ENCODE results near the gene ST6GALNAC3. TPM values are rescaled to one million over a fixed set of nuclear protein-coding genes. Genes with fewer than 3 reads are reported as not detected.

The ST6GALNAC3 gene
- total and polyA plus RNA-seq, 4 donors = 0.50 to 20.2 (median 5.9) TPM

- H3K9me3 ChIP-seq (ENCODE audit: control insufficient read depth, low read length) = no peaks in the 10 kb centered on the region
- intact Hi-C loops (cut with DNase I) = no loop called here
- DNase-seq = no peak
- H3K4me1 ChIP-seq (ENCODE audit: control insufficient read depth in 1 of 2, insufficient read depth in 2 of 2, low read length in 2 of 2) = peaks cover 2 to 5% of the 10 kb centered on the region in 2 donors
- no peak overlapping the region for H3K4me3 ChIP-seq (ENCODE audit: low read length in 2 of 2)
- no peak overlapping the region for H3K27ac ChIP-seq (ENCODE audit: low read depth in 1 of 2, low read length in 2 of 2)
- H3K27me3 ChIP-seq (ENCODE audit: control insufficient read depth in 1 of 2, insufficient read depth in 2 of 2, low read length in 1 of 2) = no peaks in the 10 kb centered on the region
- no peaks in the 10 kb centered on the region for H3K36me3 ChIP-seq (ENCODE audit: control insufficient read depth in 1 of 2, insufficient read depth in 2 of 2, low read length in 1 of 2)
- ATAC-seq (ENCODE audit: low FRiP score) = no peak
- 83 to 89% methylated on average over 2 of the region's 2 CpGs for WGBS, 2 donors
These were observed 417.2 kb downstream of the ST6GALNAC3 start for GRCh38 chr1:76491737-76492136.

DNA sequence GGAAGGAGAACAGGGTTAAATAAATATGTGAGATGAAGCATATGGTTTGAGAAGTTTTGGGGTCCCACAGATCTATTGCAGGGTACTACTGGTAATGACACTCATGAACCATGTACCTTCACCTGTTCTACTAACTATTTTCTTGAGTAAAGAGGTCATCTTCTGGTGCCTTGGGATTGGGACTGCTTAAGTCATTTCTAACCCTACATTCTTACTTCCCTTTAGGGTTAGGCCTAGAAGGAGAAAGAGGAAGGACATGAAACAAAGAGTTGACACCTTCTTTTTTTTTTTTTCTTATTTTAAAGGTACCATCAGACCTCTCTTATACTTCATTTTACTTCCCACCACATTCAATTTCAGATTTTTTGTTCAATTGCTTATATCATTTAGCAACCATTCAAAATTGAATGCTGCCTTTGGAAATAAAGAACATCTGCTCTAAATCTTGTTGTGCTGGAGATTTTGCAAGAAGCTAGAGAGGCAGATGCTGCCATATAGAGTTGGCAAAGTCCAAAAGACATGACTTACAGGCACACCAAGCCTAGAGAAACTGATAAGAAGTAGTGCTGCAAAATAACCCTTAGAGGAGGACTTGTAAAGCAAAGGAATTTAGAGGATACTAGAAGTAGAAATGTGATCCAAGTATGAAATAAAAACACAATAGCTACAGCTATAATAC lies 418.3 kb downstream of the ST6GALNAC3 start:
- Histone ChIP-seq H3K27me3 (ENCODE audit: control insufficient read depth in 1 of 2, insufficient read depth in 2 of 2, low read length in 1 of 2) (no peaks in the 10 kb centered on the region), H3K27ac (ENCODE audit: low read depth in 1 of 2, low read length in 2 of 2) (no peak overlapping the region), H3K4me1 (ENCODE audit: control insufficient read depth in 1 of 2, insufficient read depth in 2 of 2, low read length in 2 of 2) (peaks cover 2 to 7% of the 10 kb centered on the region in 2 donors), H3K4me3 (ENCODE audit: low read length in 2 of 2) (no peak overlapping the region), H3K9me3 (ENCODE audit: control insufficient read depth, low read length) (no peaks in the 10 kb centered on the region), H3K36me3 (ENCODE audit: control insufficient read depth in 1 of 2, insufficient read depth in 2 of 2, low read length in 1 of 2) (no peaks in the 10 kb centered on the region)
- intact Hi-C loops (cut with DNase I) = no loop called here
- no peak for ATAC-seq (ENCODE audit: low FRiP score)
- DNase-seq = no peak

DNA sequence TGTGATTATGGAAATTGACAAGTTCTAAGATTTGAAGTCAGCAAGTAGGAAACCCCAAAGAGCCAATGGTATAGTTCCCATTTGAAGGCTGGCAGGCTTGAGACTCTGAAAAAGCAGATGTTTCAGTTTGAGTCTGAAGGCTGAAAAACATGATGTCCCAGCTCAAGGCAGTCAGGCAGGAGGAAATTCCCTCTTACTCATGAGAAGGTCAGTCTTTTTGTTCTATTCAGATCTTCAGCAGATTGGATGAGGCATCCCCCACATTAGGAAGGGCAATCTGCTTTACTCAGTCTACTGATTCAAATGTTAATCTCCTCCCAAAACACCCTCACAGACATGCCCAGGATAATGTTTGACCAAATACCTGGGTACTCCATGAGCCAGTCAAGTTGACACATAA lies 420.3 kb downstream of the ST6GALNAC3 start:
- no peak for DNase-seq
- no peak overlapping the region for H3K27ac ChIP-seq (ENCODE audit: low read depth in 1 of 2, low read length in 2 of 2)
- H3K4me3 ChIP-seq (ENCODE audit: low read length in 2 of 2) = no peak overlapping the region
- intact Hi-C loops (cut with DNase I) = no loop called here
- no peak for ATAC-seq (ENCODE audit: low FRiP score)
- H3K36me3 ChIP-seq (ENCODE audit: control insufficient read depth in 1 of 2, insufficient read depth in 2 of 2, low read length in 1 of 2) = no peaks in the 10 kb centered on the region
- H3K27me3 ChIP-seq (ENCODE audit: control insufficient read depth in 1 of 2, insufficient read depth in 2 of 2, low read length in 1 of 2) = no peaks in the 10 kb centered on the region
- no peaks in the 10 kb centered on the region for H3K9me3 ChIP-seq (ENCODE audit: control insufficient read depth, low read length)
- H3K4me1 ChIP-seq (ENCODE audit: control insufficient read depth in 1 of 2, insufficient read depth in 2 of 2, low read length in 2 of 2) = peaks cover 2 to 7% of the 10 kb centered on the region in 2 donors

DNA sequence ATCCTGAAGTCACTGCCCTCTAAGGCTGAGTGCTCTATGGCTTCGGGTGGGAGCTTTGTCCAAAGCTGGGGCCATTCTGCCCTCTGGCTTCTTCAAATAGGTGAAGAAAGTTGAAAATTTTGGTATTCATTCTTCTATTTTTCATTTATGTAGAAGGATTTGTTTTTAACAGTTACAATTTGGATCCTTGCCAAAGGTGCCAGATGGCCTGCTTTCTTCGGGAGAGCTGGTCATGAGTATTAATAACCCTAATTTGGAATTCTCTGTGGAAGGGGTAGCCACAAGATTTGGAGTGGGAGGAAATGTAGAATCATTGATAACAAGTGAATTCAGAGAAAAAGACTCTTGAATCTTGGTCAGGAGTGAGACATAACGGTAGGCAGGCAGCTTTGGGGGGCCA lies 422.3 kb downstream of the ST6GALNAC3 start:
- Histone ChIP-seq H3K36me3 (ENCODE audit: control insufficient read depth in 1 of 2, insufficient read depth in 2 of 2, low read length in 1 of 2) (no peaks in the 10 kb centered on the region), H3K4me3 (ENCODE audit: low read length in 2 of 2) (no peak overlapping the region), H3K9me3 (ENCODE audit: control insufficient read depth, low read length) (no peaks in the 10 kb centered on the region), H3K27me3 (ENCODE audit: control insufficient read depth in 1 of 2, insufficient read depth in 2 of 2, low read length in 1 of 2) (no peaks in the 10 kb centered on the region), H3K4me1 (ENCODE audit: control insufficient read depth in 1 of 2, insufficient read depth in 2 of 2, low read length in 2 of 2) (peaks cover 0 to 9% of the 10 kb centered on the region in 2 donors), H3K27ac (ENCODE audit: low read depth in 1 of 2, low read length in 2 of 2) (no peak overlapping the region)
- intact Hi-C loops (cut with DNase I) = no loop called here
- 64 to 65% methylated on average over 3 of the region's 3 CpGs for WGBS, 2 donors
- ATAC-seq (ENCODE audit: low FRiP score) (no peak), DNase-seq (no peak)

GRCh38 chr1:76500116-76500515 lies 425.6 kb downstream of the ST6GALNAC3 start:
- peaks cover 0 to 4% of the 10 kb centered on the region in 2 donors for H3K4me1 ChIP-seq (ENCODE audit: control insufficient read depth in 1 of 2, insufficient read depth in 2 of 2, low read length in 2 of 2)
- no peak overlapping the region for H3K27ac ChIP-seq (ENCODE audit: low read depth in 1 of 2, low read length in 2 of 2)
- no peak overlapping the region for H3K4me3 ChIP-seq (ENCODE audit: low read length in 2 of 2)
- H3K27me3 ChIP-seq (ENCODE audit: control insufficient read depth in 1 of 2, insufficient read depth in 2 of 2, low read length in 1 of 2) = no peaks in the 10 kb centered on the region
- no peaks in the 10 kb centered on the region for H3K9me3 ChIP-seq (ENCODE audit: control insufficient read depth, low read length)
- ATAC-seq (ENCODE audit: low FRiP score) (no peak), DNase-seq (no peak)
- no peaks in the 10 kb centered on the region for H3K36me3 ChIP-seq (ENCODE audit: control insufficient read depth in 1 of 2, insufficient read depth in 2 of 2, low read length in 1 of 2)
- intact Hi-C loops (cut with DNase I) = no loop called here

GRCh38 chr1:76501136-76501535 lies 426.6 kb downstream of the ST6GALNAC3 start:
- H3K27me3 ChIP-seq (ENCODE audit: control insufficient read depth in 1 of 2, insufficient read depth in 2 of 2, low read length in 1 of 2) = no peaks in the 10 kb centered on the region
- intact Hi-C loops (cut with DNase I) = no loop called here
- no peak overlapping the region for H3K27ac ChIP-seq (ENCODE audit: low read depth in 1 of 2, low read length in 2 of 2)
- H3K4me3 ChIP-seq (ENCODE audit: low read length in 2 of 2) = no peak overlapping the region
- H3K36me3 ChIP-seq (ENCODE audit: control insufficient read depth in 1 of 2, insufficient read depth in 2 of 2, low read length in 1 of 2) = no peaks in the 10 kb centered on the region
- ATAC-seq (ENCODE audit: low FRiP score) (no peak), DNase-seq (no peak)
- WGBS, 2 donors = 39 to 53% methylated on average over 2 of the region's 2 CpGs
- H3K9me3 ChIP-seq (ENCODE audit: control insufficient read depth, low read length) = no peaks in the 10 kb centered on the region
- H3K4me1 ChIP-seq (ENCODE audit: control insufficient read depth in 1 of 2, insufficient read depth in 2 of 2, low read length in 2 of 2) = peaks cover 0 to 4% of the 10 kb centered on the region in 2 donors

DNA sequence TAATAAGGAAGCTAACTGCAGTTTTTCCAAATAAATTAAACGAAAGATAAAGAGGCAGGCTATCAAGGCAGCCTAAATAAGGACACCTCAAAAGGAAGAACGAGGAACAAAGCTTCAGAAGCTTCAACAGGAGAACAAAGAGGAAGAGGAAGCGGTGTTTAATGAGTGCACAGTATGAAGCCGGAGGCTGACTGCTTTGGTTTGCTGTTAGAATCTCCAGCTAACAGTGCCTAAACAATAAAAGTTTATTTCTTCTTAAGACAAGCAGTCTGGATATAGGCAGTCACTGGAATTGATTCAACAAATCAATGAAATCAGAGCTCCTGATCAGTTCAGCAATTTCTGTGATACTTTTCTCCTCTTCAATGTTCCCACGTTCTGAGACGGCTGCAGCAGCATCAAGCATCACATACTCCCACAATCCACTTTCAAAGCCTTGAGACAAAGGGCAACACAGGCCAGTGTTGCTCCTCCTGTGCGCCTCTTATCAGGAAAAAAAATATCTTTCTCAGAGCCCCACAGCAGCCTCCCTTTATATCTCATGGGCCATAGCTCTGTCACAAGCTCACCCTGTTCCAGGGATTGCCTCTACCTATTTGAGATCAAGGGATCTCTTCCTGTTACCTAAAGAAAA lies 427.2 kb downstream of the ST6GALNAC3 start:
- H3K4me3 ChIP-seq (ENCODE audit: low read length in 2 of 2) = no peak overlapping the region
- DNase-seq (no peak), ATAC-seq (ENCODE audit: low FRiP score) (no peak)
- no peaks in the 10 kb centered on the region for H3K27me3 ChIP-seq (ENCODE audit: control insufficient read depth in 1 of 2, insufficient read depth in 2 of 2, low read length in 1 of 2)
- H3K27ac ChIP-seq (ENCODE audit: low read depth in 1 of 2, low read length in 2 of 2) = no peak overlapping the region
- intact Hi-C loops (cut with DNase I) = no loop called here
- H3K4me1 ChIP-seq (ENCODE audit: control insufficient read depth in 1 of 2, insufficient read depth in 2 of 2, low read length in 2 of 2) = peaks cover 0 to 4% of the 10 kb centered on the region in 2 donors
- no peaks in the 10 kb centered on the region for H3K36me3 ChIP-seq (ENCODE audit: control insufficient read depth in 1 of 2, insufficient read depth in 2 of 2, low read length in 1 of 2)
- no peaks in the 10 kb centered on the region for H3K9me3 ChIP-seq (ENCODE audit: control insufficient read depth, low read length)
- 79 to 87% methylated on average over 7 of the region's 7 CpGs for WGBS, 2 donors

- WGBS, 2 donors = 95 to 96% methylated on average over 3 of the region's 3 CpGs
- Histone ChIP-seq H3K4me3 (ENCODE audit: low read length in 2 of 2) (no peak overlapping the region), H3K9me3 (ENCODE audit: control insufficient read depth, low read length) (no peaks in the 10 kb centered on the region), H3K27me3 (ENCODE audit: control insufficient read depth in 1 of 2, insufficient read depth in 2 of 2, low read length in 1 of 2) (no peaks in the 10 kb centered on the region), H3K36me3 (ENCODE audit: control insufficient read depth in 1 of 2, insufficient read depth in 2 of 2, low read length in 1 of 2) (no peaks in the 10 kb centered on the region), H3K27ac (ENCODE audit: low read depth in 1 of 2, low read length in 2 of 2) (no peak overlapping the region), H3K4me1 (ENCODE audit: control insufficient read depth in 1 of 2, insufficient read depth in 2 of 2, low read length in 2 of 2) (peaks cover 0 to 2% of the 10 kb centered on the region in 2 donors)
- intact Hi-C loops (cut with DNase I) = no loop called here
- ATAC-seq (ENCODE audit: low FRiP score) (no peak), DNase-seq (no peak)
These were observed 428.6 kb downstream of the ST6GALNAC3 start for GRCh38 chr1:76503100-76503499.

DNA sequence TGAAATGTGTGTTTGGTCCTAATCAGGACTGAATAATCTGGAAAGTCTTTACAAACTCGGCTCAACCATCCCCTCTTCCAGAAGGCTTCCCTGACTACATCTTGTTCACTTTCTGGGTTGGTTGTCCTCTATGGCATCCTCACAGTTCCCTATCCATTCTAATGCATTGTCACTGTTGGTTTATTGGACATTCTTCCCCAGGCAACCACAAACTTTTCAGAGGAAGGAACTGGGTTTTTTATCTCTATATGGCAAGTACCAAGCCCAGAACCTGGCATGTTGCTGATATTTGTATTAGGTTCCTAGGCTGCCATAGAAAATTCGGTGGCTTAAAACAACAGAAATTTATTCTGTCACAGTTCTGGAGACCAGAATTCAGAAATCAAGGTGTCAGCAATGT lies 429.2 kb downstream of the ST6GALNAC3 start:
- H3K4me1 ChIP-seq (ENCODE audit: control insufficient read depth in 1 of 2, insufficient read depth in 2 of 2, low read length in 2 of 2) = peaks cover 0 to 2% of the 10 kb centered on the region in 2 donors
- H3K27ac ChIP-seq (ENCODE audit: low read depth in 1 of 2, low read length in 2 of 2) = no peak overlapping the region
- ATAC-seq (ENCODE audit: low FRiP score) (no peak), DNase-seq (no peak)
- 73 to 74% methylated on average over 2 of the region's 2 CpGs for WGBS, 2 donors
- no peaks in the 10 kb centered on the region for H3K9me3 ChIP-seq (ENCODE audit: control insufficient read depth, low read length)
- H3K4me3 ChIP-seq (ENCODE audit: low read length in 2 of 2) = no peak overlapping the region
- H3K36me3 ChIP-seq (ENCODE audit: control insufficient read depth in 1 of 2, insufficient read depth in 2 of 2, low read length in 1 of 2) = no peaks in the 10 kb centered on the region
- intact Hi-C loops (cut with DNase I) = no loop called here
- no peaks in the 10 kb centered on the region for H3K27me3 ChIP-seq (ENCODE audit: control insufficient read depth in 1 of 2, insufficient read depth in 2 of 2, low read length in 1 of 2)

Measured in aorta (tissue), 5 donors.